Transverse colon (tissue), 4 donors: ENCODE results near the gene HUNK. TPM values are rescaled to one million over a fixed set of nuclear protein-coding genes. Genes with fewer than 3 reads are reported as not detected.

Source experiments
- DNase-seq: peaks from one replicate; pipeline ENCODE4 v3.0.0-alpha.2; 2019
- H3K27ac ChIP-seq, 4 donors: fragments of 200-600 bp; sonication (generic); 2 replicates each; pipeline ENCODE4 v1.5.1; 2016 to 2018; ENCODE audit warnings: inconsistent platforms in 4 of 4
- H3K27me3 ChIP-seq: fragments of 200-600 bp; sonication (generic); 2 replicates; pipeline ENCODE4 v1.5.1; 2017; ENCODE audit warnings: inconsistent platforms
- H3K36me3 ChIP-seq, 4 donors: fragments of 200-600 bp; sonication (generic); 2 replicates each; pipeline ENCODE4 v1.5.1; 2017 to 2019; ENCODE audit warnings: inconsistent platforms in 4 of 4
- H3K4me1 ChIP-seq, 4 donors: fragments of 200-600 bp; sonication (generic); 2 replicates each; pipeline ENCODE4 v1.5.1; 2017 to 2020; ENCODE audit warnings: inconsistent platforms in 4 of 4
- H3K4me3 ChIP-seq, 4 donors: fragments of 200-600 bp; sonication (generic); 1 replicate in 1 of 4; 2 replicates in 3 of 4; pipeline versions ENCODE4 v1.5.1 to v1.6.1; 2017 to 2019; ENCODE audit warnings: inconsistent platforms in 4 of 4
- H3K9me3 ChIP-seq, 2 donors: fragments of 200-600 bp; sonication (generic); 2 replicates each; pipeline ENCODE4 v1.5.1; 2017 to 2019; ENCODE audit warnings: inconsistent platforms in 2 of 2
- CTCF ChIP-seq, 5 experiments: fragments of 200-600 bp in 3 of 5; fragments of 450-650 bp in 2 of 5; sonication (generic) in 3 of 5; IDR thresholded peaks; 1 replicate in 2 of 5; 2 replicates in 3 of 5; pipeline ENCODE4 v1.5.1; 2016 to 2017; ENCODE audit warnings: antibody characterized with exemption in 5 of 5, inconsistent platforms in 3 of 5, mild to moderate bottlenecking in 2 of 5, moderate library complexity in 1 of 5
- EP300 ChIP-seq: sonication (generic); formaldehyde crosslinking; IDR thresholded peaks from one replicate; pipeline ENCODE4 v1.6.1; 2017; ENCODE audit warnings: antibody characterized with exemption, low read depth
- POLR2A ChIP-seq: fragments of 450-650 bp; IDR thresholded peaks from one replicate; pipeline ENCODE4 v1.6.1; 2016; ENCODE audit warnings: antibody characterized with exemption, mild to moderate bottlenecking, moderate library complexity
- POLR2AphosphoS5 ChIP-seq, 3 donors: sonication (generic); formaldehyde crosslinking; IDR thresholded peaks; one replicate each; pipeline ENCODE4 v1.6.1; 2016; ENCODE audit warnings: antibody characterized with exemption in 3 of 3
- WGBS, 2 donors: methylation state at CpG; one replicate each; pipeline ENCODE4 v1.1.5; 2018; ENCODE audit warnings: low coverage in 1 of 2; 5-methylcytosine and 5-hydroxymethylcytosine counted together
- in situ Hi-C, 4 donors: fragments of 200-750 bp; cut with MboI; loops; one replicate each; pipeline versions ENCODE4 v1.15.0 to v1.15.1; 2017; ENCODE audit warnings: low sequenced_read_pairs in 3 of 4, low pct_ligation_motif_present in 1 of 4, low pct_unique_long_range_greater_than_20kb in 1 of 4
- intact Hi-C: fragments of 100-400 bp; cut with DNase I; formaldehyde crosslinking; loops from one replicate; pipeline ENCODE4 v1.15.1; 2023; ENCODE audit warnings: low total_unique reads
- total RNA-seq, 4 donors: library from RNA; depleted of rRNA; stranded (reverse); fragments of >200 nt; gene quantifications; one replicate each; pipeline ENCODE4 v1.1.0, GENCODE V29; 2016

The HUNK gene
- total RNA-seq, 4 donors from 2014 or later, result 1.8 to 6.7 (median 3.9) TPM

GRCh38 chr21:31931644-31932469, 59.0 kb downstream of the HUNK start:
- 94% methylated on average over 6 to 23 of the region's 23 CpGs for WGBS, 2 donors
- intact Hi-C loops (no loop called here), in situ Hi-C loops (no loop called here)
- H3K27ac ChIP-seq, result no peak overlapping the region
- no peaks in the 10 kb centered on the region for H3K36me3 ChIP-seq
- no peak for DNase-seq
- no peaks in the 10 kb centered on the region for H3K27me3 ChIP-seq
- no peak overlapping the region for H3K4me3 ChIP-seq
- TF ChIP-seq POLR2AphosphoS5 (IDR thresholded peaks at IDR 0.05) (no peak), CTCF (IDR thresholded peaks at IDR 0.05) (no peak), EP300 (no peak), POLR2A (no peak)
- peaks cover 0 to 8% (median 2%) of the 10 kb centered on the region in 4 donors for H3K4me1 ChIP-seq
- no peaks in the 10 kb centered on the region for H3K9me3 ChIP-seq

- H3K4me3 ChIP-seq, result no peak overlapping the region
- in situ Hi-C loops (no loop called here), intact Hi-C loops (no loop called here)
- no peaks in the 10 kb centered on the region for H3K27me3 ChIP-seq
- no peak overlapping the region for H3K27ac ChIP-seq
- peaks cover 0 to 8% (median 2%) of the 10 kb centered on the region in 4 donors for H3K4me1 ChIP-seq
- H3K9me3 ChIP-seq, result no peaks in the 10 kb centered on the region
- no peak for TF ChIP-seq POLR2AphosphoS5 (IDR thresholded peaks at IDR 0.05)
- TF ChIP-seq EP300, result no peak
- TF ChIP-seq CTCF (IDR thresholded peaks at IDR 0.05), result no peak
- TF ChIP-seq POLR2A, result no peak
- no peak for DNase-seq
- no peaks in the 10 kb centered on the region for H3K36me3 ChIP-seq
- WGBS, 2 donors, result 88% methylated on average over 1 of the region's 1 CpG; no CpG with 5 or more reads in 1 of the 2 donors
Measured at GRCh38 chr21:31932470-31932764, 59.6 kb downstream of the HUNK start.

GRCh38 chr21:31937303-31937702, 64.5 kb downstream of the HUNK start:
- H3K4me3 ChIP-seq, result no peak overlapping the region
- H3K4me1 ChIP-seq, result peaks cover 0 to 15% (median 2%) of the 10 kb centered on the region in 4 donors
- intact Hi-C loops (no loop called here), in situ Hi-C loops (no loop called here)
- no peaks in the 10 kb centered on the region for H3K9me3 ChIP-seq
- WGBS, 2 donors, result 43 to 63% methylated on average over 2 of the region's 2 CpGs
- no peaks in the 10 kb centered on the region for H3K27me3 ChIP-seq
- H3K27ac ChIP-seq, result no peak overlapping the region
- TF ChIP-seq POLR2AphosphoS5 (IDR thresholded peaks at IDR 0.05) (no peak), POLR2A (no peak), EP300 (no peak), CTCF (IDR thresholded peaks at IDR 0.05) (no peak)
- H3K36me3 ChIP-seq, result no peaks in the 10 kb centered on the region
- DNase-seq, result no peak

GRCh38 chr21:31938330-31939301, 65.8 kb downstream of the HUNK start:
- Histone ChIP-seq H3K4me3 (no peak overlapping the region), H3K9me3 (no peaks in the 10 kb centered on the region), H3K27me3 (no peaks in the 10 kb centered on the region), H3K4me1 (peaks cover 0 to 15% (median 2%) of the 10 kb centered on the region in 4 donors), H3K36me3 (no peaks in the 10 kb centered on the region), H3K27ac (no peak overlapping the region)
- TF ChIP-seq EP300 (no peak), POLR2AphosphoS5 (IDR thresholded peaks at IDR 0.05) (no peak), CTCF (IDR thresholded peaks at IDR 0.05) (no peak), POLR2A (no peak)
- no peak for DNase-seq
- in situ Hi-C loops (no loop called here), intact Hi-C loops (no loop called here)
- WGBS, 2 donors, result 57 to 59% methylated on average over 14 to 15 of the region's 15 CpGs
